Fibroblast of upper back skin (primary cell): ENCODE data around the gene SLAMF7.

Source experiments
- DNase-seq: peaks from one replicate; pipeline ENCODE4 v3.0.0-alpha.2; 2013

The SLAMF7 gene

DNA sequence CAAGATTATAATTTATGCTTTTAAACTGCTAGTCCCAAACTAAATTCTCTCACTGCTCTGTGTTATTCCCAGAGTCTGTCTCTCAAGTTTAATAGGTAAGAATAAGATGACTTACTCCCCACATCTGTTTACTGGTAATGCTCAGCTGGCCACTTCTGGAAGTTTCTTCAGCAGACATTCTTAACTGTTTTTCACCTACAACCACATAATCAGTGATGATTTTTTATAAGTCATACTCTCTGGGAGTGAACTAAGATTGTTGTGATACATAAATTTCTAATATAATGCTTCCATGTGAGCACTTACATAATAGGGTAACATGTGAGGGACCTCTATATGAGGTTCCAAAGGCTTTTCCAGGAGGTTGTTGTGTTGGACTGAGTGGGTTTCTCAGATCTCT is 8.7 kb downstream of the SLAMF7 start:
- no peak for DNase-seq

DNA sequence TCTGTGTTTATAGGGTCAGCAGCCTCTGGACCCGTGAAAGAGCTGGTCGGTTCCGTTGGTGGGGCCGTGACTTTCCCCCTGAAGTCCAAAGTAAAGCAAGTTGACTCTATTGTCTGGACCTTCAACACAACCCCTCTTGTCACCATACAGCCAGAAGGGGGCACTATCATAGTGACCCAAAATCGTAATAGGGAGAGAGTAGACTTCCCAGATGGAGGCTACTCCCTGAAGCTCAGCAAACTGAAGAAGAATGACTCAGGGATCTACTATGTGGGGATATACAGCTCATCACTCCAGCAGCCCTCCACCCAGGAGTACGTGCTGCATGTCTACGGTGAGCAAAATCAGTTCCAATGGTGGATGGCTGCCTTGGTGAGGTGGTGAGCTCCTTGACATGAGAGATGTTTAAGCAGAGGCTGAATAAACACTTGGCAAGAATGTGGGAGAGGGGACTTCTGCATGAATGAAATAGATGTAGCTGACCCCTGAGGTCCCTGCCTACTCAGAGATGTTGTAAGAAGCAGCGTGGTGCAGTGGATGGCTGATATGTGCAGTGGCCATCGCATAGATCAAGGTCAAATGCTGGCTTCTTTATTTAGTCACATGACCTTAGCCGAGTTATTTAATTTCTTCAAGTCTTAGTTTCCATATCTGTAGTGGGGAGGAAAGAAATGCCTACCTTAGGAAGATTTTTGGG is 9.3 kb downstream of the SLAMF7 start:
- DNase-seq = no peak

DNA sequence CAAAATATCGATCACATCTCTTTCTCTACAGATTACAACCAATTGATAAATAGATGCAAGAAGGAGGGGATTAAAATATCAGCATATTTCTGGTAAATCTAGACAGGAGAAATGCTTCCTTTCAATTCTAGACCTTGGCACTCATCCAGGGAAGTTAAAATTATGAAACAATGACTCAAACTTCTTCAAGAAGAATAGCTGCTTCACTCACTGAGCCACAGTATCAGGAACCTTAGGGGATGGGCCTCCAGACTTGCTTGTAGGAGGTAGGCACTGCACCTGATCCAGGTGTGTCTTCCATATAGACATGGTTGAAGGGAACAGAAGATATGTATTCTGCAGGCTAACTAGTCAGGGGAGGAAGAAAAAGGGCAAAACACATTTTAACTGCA is 9.8 kb downstream of the SLAMF7 start:
- peak; percentile 5 for DNase-seq

GRCh38 chr1:160750608-160751007 is 11.6 kb downstream of the SLAMF7 start:
- DNase-seq = no peak

GRCh38 chr1:160752406-160752805 is 13.4 kb downstream of the SLAMF7 start:
- DNase-seq = no peak

DNA sequence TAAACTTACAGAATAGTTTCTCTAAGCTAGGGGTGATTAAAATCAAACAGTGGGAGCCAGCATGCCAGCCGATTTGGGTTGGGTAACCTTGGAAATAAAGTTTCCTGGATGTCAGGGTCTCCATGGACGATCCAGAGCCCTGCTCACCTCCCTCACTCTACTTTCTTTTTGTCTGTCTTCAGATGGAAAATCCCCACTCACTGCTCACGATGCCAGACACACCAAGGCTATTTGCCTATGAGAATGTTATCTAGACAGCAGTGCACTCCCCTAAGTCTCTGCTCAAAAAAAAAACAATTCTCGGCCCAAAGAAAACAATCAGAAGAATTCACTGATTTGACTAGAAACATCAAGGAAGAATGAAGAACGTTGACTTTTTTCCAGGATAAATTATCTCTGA is 13.9 kb downstream of the SLAMF7 start:
- no peak for DNase-seq

- no peak for DNase-seq
Measured at GRCh38 chr1:160753594-160753993, 14.5 kb downstream of the SLAMF7 start.

DNA sequence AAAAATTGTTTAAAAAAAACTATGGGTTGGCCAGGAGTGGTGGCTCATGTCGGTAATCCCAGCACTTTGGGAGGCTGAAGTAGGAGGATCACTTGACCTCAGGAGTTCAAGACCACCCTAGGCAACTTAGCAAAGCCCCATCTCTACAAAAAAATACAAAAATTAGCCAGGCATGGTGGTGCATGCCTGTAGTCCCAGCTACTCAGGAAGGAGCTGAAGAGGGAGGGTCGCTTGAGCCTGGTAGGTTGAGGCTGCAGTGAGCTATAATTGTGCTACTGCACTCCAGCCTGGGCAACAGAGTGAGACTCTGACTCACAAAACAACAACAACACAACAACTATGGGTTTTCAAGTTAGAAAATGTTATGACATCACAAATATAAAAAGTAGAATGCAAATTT is 16.4 kb downstream of the SLAMF7 start:
- no peak for DNase-seq

- no peak for DNase-seq
Measured at GRCh38 chr1:160755911-160756848, 17.1 kb downstream of the SLAMF7 start.

DNA sequence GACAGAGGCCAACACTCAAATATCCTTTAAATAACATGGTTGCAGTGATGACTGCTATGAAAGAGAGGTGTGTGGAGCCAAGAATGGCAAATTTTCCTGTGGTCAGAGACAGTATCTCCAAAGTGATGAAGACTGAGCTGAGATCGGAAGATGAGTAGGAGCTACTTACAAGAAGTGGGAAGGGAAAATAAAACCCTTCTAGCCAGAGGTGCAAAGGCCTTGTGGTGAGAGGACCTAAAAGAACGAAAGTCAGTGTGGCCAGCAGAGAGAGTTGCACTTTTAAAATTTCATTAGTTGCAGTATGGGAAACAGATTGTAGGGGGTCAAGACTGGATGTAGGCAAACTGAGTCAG is 17.8 kb downstream of the SLAMF7 start:
- DNase-seq = no peak

- no peak for DNase-seq
Measured at GRCh38 chr1:160758521-160758920, 19.5 kb downstream of the SLAMF7 start.

DNA sequence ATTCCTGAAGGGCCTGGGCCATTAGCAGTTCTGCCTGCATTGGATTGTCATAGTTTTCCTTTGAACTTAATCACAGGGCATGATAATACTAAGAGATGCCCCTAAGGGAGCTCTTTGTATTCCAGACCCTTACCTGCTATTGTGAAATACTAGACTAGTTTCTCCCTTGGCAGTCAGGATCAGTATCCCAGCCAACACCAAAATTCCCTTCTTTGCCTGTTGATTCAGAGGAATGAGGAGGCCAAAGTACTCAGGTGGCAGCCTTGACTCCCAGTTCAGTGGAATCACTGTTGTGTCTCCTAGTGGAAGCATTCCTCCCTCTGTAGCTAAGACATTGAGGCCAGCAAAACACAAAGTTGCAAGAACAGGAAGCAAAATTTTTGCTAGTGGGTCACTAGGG is 20.7 kb downstream of the SLAMF7 start:
- no peak for DNase-seq

- no peak for DNase-seq
Measured at GRCh38 chr1:160761046-160761445, 22.0 kb downstream of the SLAMF7 start.

- DNase-seq = no peak
Measured at GRCh38 chr1:160761886-160762285, 22.8 kb downstream of the SLAMF7 start.

DNA sequence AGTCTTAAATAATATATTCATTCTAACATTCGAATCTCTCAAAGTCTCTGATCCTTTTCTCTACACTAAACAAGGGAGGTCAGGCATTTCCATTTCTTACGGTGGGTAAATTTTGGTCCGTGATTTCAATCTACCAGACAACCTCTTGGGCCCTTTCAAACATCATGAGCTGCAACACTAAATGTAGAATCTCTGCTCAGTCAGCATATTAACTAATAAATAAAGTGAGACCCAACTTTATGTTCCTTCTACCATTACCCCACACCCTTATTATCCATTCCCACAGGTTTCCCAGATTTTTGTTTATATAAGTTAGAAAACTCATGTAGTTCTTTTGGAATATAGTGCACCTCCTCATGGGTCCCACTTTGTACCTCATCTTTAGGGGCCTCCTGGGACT is 24.9 kb downstream of the SLAMF7 start:
- no peak for DNase-seq

DNA sequence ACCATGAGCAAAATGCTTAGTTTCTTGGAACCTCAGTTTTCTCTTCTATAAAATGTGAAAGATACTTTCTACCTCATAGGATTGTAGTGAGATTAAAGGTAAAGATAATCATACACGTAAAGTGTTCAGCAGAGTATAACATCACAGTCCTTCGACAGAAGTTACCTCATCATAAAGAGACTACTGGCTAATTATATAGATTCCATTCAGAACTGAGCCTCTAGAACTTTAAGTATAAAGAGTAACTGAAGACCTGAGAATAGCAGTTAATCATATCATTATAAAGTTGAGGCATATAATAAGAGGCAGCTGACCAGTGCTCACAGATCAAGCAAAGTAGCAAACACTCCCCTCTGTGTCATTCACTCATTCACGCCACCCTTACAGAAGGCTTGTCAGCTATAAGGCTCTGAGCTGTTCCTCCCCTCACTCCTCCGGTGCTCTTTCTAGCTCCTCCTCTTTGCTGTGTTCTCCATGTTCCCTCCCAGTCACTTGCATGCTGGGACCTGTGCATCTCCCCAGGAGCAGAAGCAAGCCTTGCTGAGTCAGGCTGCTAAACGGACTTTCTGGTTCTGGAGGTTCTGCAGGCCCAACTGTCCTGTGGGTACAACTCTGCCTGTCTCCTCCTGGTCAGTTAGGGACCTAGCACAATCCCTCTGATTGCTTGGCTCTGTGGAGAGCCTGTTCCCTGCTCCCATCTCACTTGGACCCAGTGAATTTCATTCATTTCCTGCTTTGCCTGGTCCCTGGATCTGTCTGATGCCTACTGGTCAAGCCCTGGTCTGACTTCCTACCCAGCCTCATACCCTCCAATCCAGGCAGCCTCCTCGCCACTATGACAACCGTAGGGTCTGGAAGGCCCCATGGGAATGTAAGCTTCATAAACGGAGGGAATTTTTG is 28.6 kb downstream of the SLAMF7 start:
- no peak for DNase-seq

DNA sequence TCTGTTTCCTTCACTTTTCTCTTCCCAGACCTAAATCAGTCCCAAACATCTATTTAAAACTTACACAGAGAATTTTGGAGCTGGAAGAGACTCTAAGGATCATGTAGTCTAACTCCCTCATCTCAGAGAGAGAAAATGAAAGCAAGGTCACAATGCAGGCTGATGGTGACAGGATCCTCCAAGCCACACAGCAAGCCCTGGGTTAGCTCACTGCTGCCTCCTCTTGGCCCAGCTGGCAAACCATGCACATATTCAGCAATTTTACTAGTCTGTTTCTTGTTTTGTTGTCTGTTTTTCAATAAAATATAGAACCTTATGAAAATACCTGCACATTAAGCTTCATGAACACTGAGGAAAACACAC is 29.2 kb downstream of the SLAMF7 start:
- DNase-seq = no peak

- no peak for DNase-seq
Measured at GRCh38 chr1:160772331-160772730, 33.3 kb downstream of the SLAMF7 start.

DNA sequence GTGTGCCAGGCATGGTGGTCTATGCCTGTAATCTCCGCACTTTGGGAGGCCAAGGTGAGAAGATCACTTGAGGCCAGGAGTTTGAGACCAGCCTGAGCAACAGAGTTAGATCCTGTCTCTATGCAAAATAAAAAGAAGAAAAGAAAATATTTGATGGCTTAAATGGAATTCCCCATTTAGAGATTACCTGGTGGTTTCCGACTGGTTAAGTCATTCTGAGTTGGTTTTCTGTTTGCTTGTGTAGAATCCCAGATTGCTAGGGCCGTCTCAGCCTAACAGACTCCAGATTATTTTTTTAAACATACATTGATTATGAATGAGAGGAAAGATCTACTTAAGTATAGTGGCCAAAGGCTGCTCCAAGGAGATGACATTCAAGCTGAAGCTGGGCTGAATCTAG is 34.0 kb downstream of the SLAMF7 start:
- no peak for DNase-seq

GRCh38 chr1:160774886-160775719 is 36.1 kb downstream of the SLAMF7 start:
- DNase-seq = no peak

GRCh38 chr1:160776178-160776577 is 37.1 kb downstream of the SLAMF7 start:
- no peak for DNase-seq

DNA sequence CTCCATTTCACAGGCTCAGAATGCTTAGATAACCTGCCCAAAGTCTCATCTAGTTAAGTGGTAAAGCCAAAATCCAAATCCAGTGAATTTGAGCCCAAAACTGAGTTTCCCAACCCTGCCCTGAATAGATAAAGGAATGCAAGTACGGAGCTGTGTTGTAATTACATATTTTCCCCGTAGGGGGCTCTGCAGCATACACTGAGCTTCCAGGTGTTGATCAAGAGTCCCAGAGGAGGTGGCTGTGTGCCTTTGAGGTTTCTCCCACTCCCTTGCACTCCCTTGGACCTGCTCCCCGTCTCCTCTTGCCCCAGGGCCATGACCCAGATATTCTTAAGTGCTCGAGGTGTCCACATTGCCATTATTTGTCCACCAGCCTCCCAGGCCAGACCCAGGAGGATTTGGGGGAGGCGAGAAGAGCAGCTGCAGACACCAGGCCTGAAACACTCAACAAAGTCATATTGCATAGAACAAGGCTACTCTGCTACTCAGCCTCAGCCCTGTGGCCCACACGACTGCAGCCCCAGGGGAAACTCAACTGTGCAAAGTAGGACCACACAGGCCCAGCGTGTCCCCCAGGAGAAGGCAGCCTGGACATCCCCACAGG is 38.5 kb downstream of the SLAMF7 start:
- DNase-seq = no peak
